HG02938 (cell line): Measurements from ENCODE around the gene CYP8B1.
"Not testable (repeated sequence)": the region's sequence is repeated elsewhere in the genome, so short reads cannot be mapped to it uniquely, and the experiment has no call there.

Experiments
- ATAC-seq: cut with Tn5 transposase; IDR thresholded peaks from one replicate; pipeline ENCODE4 v1.9.1; 2021; ENCODE audit warnings: mild to moderate bottlenecking, moderate library complexity; ENCODE audit not compliant: unreplicated experiment

CYP8B1 gene

GRCh38 chr3:42887084-42887483, 11.4 kb upstream of the CYP8B1 start:
- no peak for ATAC-seq

DNA sequence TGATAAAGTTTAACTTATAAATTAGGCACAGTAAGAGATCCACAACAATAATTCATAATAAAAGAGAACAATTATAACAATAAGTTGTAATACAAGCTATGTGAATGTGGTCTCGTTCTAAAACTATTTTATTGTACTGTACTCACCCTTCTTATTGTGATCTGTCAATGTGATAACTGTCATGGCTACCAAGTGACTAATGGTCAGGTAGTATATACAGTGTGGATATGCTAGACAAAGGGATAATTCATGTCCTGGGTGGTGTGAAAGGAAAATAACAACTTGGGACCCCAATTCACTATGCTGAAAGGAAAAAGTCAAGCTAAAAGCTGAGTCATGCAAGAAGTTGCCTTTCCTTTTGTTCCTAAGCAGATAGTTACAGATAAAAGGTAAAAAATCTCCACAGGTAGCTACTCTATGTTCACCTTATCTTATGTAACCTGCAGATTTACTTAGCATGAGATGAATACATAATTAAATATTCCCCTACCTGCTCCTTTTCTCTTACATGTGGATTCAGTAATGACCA, 10.7 kb upstream of the CYP8B1 start:
- ATAC-seq = no peak

GRCh38 chr3:42884324-42884723, 8.6 kb upstream of the CYP8B1 start:
- ATAC-seq = no peak

GRCh38 chr3:42883251-42883930, 7.7 kb upstream of the CYP8B1 start:
- ATAC-seq = not testable (repeated sequence)

GRCh38 chr3:42880601-42881451, 5.1 kb upstream of the CYP8B1 start:
- ATAC-seq = peak; percentile 96

DNA sequence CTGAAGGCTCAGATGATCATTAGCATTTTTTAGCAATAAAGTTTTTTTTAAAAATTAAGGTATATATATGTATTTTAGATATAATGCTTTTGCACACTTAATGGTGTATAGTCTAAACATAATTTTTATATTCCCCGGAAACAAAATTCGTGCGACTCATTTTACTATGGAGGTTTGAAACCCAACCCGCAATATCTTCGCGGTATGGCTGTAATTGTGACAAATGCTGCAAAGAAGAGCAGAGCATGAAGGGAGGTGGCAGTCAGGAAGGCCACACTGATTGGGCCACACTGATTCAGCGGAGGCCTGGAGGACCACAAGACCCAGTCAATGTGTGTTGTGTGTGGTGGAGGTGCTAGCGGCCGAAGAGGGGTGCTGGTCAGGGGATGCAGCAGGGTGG, 4.5 kb upstream of the CYP8B1 start:
- no peak for ATAC-seq

GRCh38 chr3:42877881-42878280, 2.2 kb upstream of the CYP8B1 start:
- no peak for ATAC-seq

GRCh38 chr3:42876940-42877720, 1.5 kb upstream of the CYP8B1 start:
- no peak for ATAC-seq

- no peak for ATAC-seq
These were observed 722 bp upstream of the CYP8B1 start for GRCh38 chr3:42876401-42876800.

GRCh38 chr3:42874749-42875148, 930 bp downstream of the CYP8B1 start:
- ATAC-seq = no peak

- ATAC-seq = no peak
These were observed 2.3 kb downstream of the CYP8B1 start for GRCh38 chr3:42873221-42873982.

GRCh38 chr3:42872718-42873117, 3.0 kb downstream of the CYP8B1 start:
- ATAC-seq = no peak

GRCh38 chr3:42871592-42872196, 4.0 kb downstream of the CYP8B1 start:
- ATAC-seq = no peak

GRCh38 chr3:42868841-42869240, 6.8 kb downstream of the CYP8B1 start:
- ATAC-seq = no peak

GRCh38 chr3:42867138-42867537, 8.5 kb downstream of the CYP8B1 start:
- ATAC-seq = no peak

GRCh38 chr3:42865256-42865655, 10.4 kb downstream of the CYP8B1 start:
- no peak for ATAC-seq

GRCh38 chr3:42864321-42864950, 11.2 kb downstream of the CYP8B1 start:
- ATAC-seq = no peak

DNA sequence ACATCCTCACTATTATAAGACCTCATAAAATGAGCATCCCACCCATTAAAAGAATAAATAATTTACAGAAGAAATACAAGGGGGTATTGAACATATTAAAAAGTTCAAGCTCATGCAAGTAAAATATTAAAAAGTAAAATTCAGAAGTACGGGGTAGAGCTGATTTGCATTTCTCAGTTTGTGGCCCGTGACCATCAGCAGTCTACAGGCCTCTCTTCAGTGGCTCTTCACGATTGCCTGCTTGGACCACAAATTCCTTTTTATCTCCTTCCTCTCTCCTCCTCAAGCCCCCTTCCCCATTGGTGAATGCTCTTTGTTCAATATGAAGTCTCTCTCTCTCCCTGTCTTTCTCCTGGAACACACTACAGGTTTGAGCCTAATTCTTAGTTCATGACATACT, 19.1 kb downstream of the CYP8B1 start:
- no peak for ATAC-seq

GRCh38 chr3:42855547-42856380, 19.9 kb downstream of the CYP8B1 start:
- ATAC-seq = no peak
